WTC11 (cell line): ENCODE measurements around the gene GCM1. TPM values are rescaled to one million over a fixed set of nuclear protein-coding genes. Genes with fewer than 3 reads are reported as not detected.
A peak's percentile ranks its signal among the peaks of the same experiment; 100 is the strongest.
"Not testable (repeated sequence)": the region's sequence is repeated elsewhere in the genome, so short reads cannot be mapped to it uniquely, and the experiment has no call there.

Experiments
- ATAC-seq: fragments of 200-7000 bp; cut with Tn5 transposase; 2 replicates; pipeline ENCODE4 v1.10.0; 2021; ENCODE audit warnings: mild to moderate bottlenecking, moderate library complexity
- CTCF ChIA-PET: fragments of 300-600 bp; sonication (Branson Sonifier 250); formaldehyde crosslinking; loops from one replicate; lab custom pipeline; 2021; ENCODE audit warnings: antibody characterized with exemption; lab: Charles Lee
- POLR2A ChIA-PET: fragments of 350-600 bp; sonication (Branson Sonifier 250); formaldehyde crosslinking; loops from one replicate; lab custom pipeline; 2021; ENCODE audit warnings: antibody characterized with exemption; lab: Charles Lee
- DNase-seq: peaks from one replicate; pipeline ENCODE4 v3.0.0; 2021; ENCODE audit warnings: low spot score
- H3K27ac Mint-ChIP-seq: 2 replicates; pipeline ENCODE4 v1.8.0; 2021; ENCODE audit warnings: mixed read lengths
- H3K27me3 Mint-ChIP-seq: 2 replicates; pipeline ENCODE4 v1.8.0; 2021; ENCODE audit warnings: low read depth, mild to moderate bottlenecking, moderate library complexity, mixed read lengths
- H3K36me3 Mint-ChIP-seq: 2 replicates; pipeline ENCODE4 v1.8.0; 2021; ENCODE audit warnings: mixed read lengths
- H3K4me1 Mint-ChIP-seq: 2 replicates; pipeline ENCODE4 v1.8.0; 2022; ENCODE audit warnings: mixed read lengths
- H3K4me3 Mint-ChIP-seq: 2 replicates; pipeline ENCODE4 v1.8.0; 2021; ENCODE audit warnings: mild to moderate bottlenecking, moderate library complexity, mixed read lengths
- H3K9me3 Mint-ChIP-seq: 2 replicates; pipeline ENCODE4 v1.8.0; 2021; ENCODE audit warnings: mixed read lengths
- CBFB ChIP-seq: sonication (generic); formaldehyde crosslinking; IDR thresholded peaks from 2 replicates; pipeline ENCODE4 v1.8.1; 2022; ENCODE audit warnings: mild to moderate bottlenecking, low read depth, missing genetic modification reagents
- ELF4 ChIP-seq: sonication (generic); formaldehyde crosslinking; IDR thresholded peaks from 2 replicates; pipeline ENCODE4 v1.8.1; 2022; ENCODE audit warnings: low read depth, mild to moderate bottlenecking, moderate library complexity, missing genetic modification reagents
- FOXJ3 ChIP-seq: sonication (generic); formaldehyde crosslinking; IDR thresholded peaks from 2 replicates; pipeline ENCODE4 v1.9.0; 2021; ENCODE audit warnings: missing genetic modification reagents, mild to moderate bottlenecking, borderline replicate concordance
- GRHL2 ChIP-seq: fragments of 250-450 bp; sonication (Bioruptor Pico); IDR thresholded peaks from 2 replicates; pipeline ENCODE4 v1.8.0; 2022; ENCODE audit warnings: mild to moderate bottlenecking, moderate library complexity; ENCODE audit not compliant: insufficient replicate concordance, severe bottlenecking
- GTF2I ChIP-seq: fragments of 250-450 bp; sonication (Bioruptor Pico); conservative IDR thresholded peaks from 2 replicates; pipeline ENCODE4 v1.4.0; 2021; ENCODE audit warnings: mild to moderate bottlenecking
- NR3C1 ChIP-seq: sonication (generic); formaldehyde crosslinking; conservative IDR thresholded peaks from 2 replicates; pipeline ENCODE4 v1.8.1; 2023; ENCODE audit warnings: low read depth, mild to moderate bottlenecking, missing genetic modification reagents
- SP1 ChIP-seq: sonication (generic); formaldehyde crosslinking; conservative IDR thresholded peaks from 2 replicates; pipeline ENCODE4 v1.8.1; 2022; ENCODE audit warnings: missing genetic modification reagents
- ZNF121 ChIP-seq: sonication (generic); formaldehyde crosslinking; IDR thresholded peaks from 2 replicates; pipeline ENCODE4 v1.8.0; 2023; ENCODE audit warnings: missing genetic modification reagents
- ZNF232 ChIP-seq: sonication (generic); formaldehyde crosslinking; IDR thresholded peaks from 2 replicates; pipeline ENCODE4 v1.8.0; 2022; ENCODE audit warnings: mild to moderate bottlenecking, missing genetic modification reagents
- total RNA-seq: library from RNA; stranded (reverse); gene quantifications from 3 replicates; pipeline ENCODE4 v1.2.3, GENCODE V29; 2021
- TF ChIP-seq, protein P1 (sequence below): sonication (generic); formaldehyde crosslinking; IDR thresholded peaks from 2 replicates; pipeline ENCODE4 v1.8.0; 2023; ENCODE audit warnings: missing genetic modification reagents
- TF ChIP-seq, protein P2 (sequence below): sonication (generic); formaldehyde crosslinking; IDR thresholded peaks from 2 replicates; pipeline ENCODE4 v1.8.1; 2022; ENCODE audit warnings: low read depth, mild to moderate bottlenecking, moderate library complexity, missing genetic modification reagents, borderline replicate concordance
- TF ChIP-seq, protein P3 (sequence below): fragments of 200-600 bp; IDR thresholded peaks from 2 replicates; pipeline ENCODE4 v1.8.0; 2022; ENCODE audit warnings: antibody characterized with exemption
- TF ChIP-seq, protein P4 (sequence below): sonication (generic); formaldehyde crosslinking; IDR thresholded peaks from 2 replicates; pipeline ENCODE4 v1.8.0; 2022; ENCODE audit warnings: mild to moderate bottlenecking, missing genetic modification reagents
- TF ChIP-seq, protein P5 (sequence below): sonication (generic); formaldehyde crosslinking; IDR thresholded peaks from 2 replicates; pipeline ENCODE4 v1.8.0; 2022; ENCODE audit warnings: mild to moderate bottlenecking, missing genetic modification reagents
- TF ChIP-seq, protein P6 (sequence below): fragments of 250-450 bp; sonication (Bioruptor Pico); IDR thresholded peaks from 2 replicates; pipeline ENCODE4 v2.1.2; 2022; ENCODE audit warnings: mild to moderate bottlenecking, moderate library complexity
- TF ChIP-seq, protein P7 (sequence below): sonication (generic); formaldehyde crosslinking; IDR thresholded peaks from 2 replicates; pipeline ENCODE4 v1.8.1; 2022; ENCODE audit warnings: missing genetic modification reagents, borderline replicate concordance
- TF ChIP-seq, protein P8 (sequence below): sonication (generic); formaldehyde crosslinking; conservative IDR thresholded peaks from 2 replicates; pipeline ENCODE4 v1.8.1; 2023; ENCODE audit warnings: mild to moderate bottlenecking, low read depth, missing genetic modification reagents, moderate library complexity

The GCM1 gene
- total RNA-seq, 1 experiment from 2014 or later: 0.09 TPM

DNA sequence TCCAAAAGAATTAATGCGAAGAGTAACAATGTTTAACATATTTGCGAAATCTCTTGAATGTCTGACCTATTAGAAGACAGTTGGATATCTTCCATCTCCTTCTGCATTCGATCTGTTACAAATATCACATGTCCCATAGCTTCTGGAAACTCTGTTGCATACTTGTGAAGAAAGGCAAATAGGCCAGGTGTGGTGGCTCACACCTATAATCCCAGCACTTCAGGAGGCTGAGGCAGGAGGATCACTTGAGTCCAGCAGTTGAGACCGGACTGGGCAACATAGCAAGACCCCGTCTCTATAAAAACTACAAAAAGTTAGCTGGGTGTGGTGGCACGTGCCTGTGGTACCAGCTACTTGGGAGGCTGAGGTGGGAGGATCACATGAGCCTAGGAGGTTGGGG, 9.4 kb upstream of the GCM1 start:
- not testable (repeated sequence) for DNase-seq, H3K4me3 Mint-ChIP-seq, ATAC-seq

DNA sequence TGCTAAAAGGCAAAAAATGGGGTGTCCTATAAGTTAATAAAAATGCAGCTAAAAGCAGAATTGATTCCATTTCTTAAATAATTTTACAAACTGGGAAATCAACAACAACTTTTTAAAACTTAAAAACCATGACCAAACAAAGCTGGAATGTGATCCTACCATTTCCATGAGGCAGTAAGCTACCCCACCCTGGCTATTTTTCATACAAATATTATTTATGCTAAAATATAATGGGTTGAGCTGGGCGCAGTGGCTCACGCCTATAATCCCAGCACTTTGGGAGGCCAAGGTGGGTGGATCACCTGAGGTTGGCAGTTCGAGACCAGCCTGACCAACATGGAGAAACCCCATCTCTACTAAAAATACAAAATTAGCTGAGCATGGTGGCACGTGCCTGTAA, 6.6 kb upstream of the GCM1 start:
- DNase-seq, H3K27me3 Mint-ChIP-seq, H3K9me3 Mint-ChIP-seq, POLR2A ChIA-PET, H3K4me3 Mint-ChIP-seq, H3K27ac Mint-ChIP-seq, H3K4me1 Mint-ChIP-seq, H3K36me3 Mint-ChIP-seq, ATAC-seq: not testable (repeated sequence)
- CTCF ChIA-PET: interaction anchor here (0.8 to 1.2 kb wide), 3 partner anchors 13 to 571 kb away, joined by 3 to 4 read pairs (median 3); no protein-coding TSS in a partner anchor

More for the DNA sequence above, 9.4 kb upstream of the GCM1 start:
- not testable (repeated sequence) for H3K27ac Mint-ChIP-seq
- peak; percentile 56; the same call in 1 of the 2 replicates for TF ChIP-seq ZNF121 (CRISPR knock-in tag)
- TF ChIP-seq, all 79 proteins: peak for 1; not testable (repeated sequence) for 78
- H3K4me1 Mint-ChIP-seq, H3K27me3 Mint-ChIP-seq, H3K36me3 Mint-ChIP-seq, POLR2A ChIA-PET, H3K9me3 Mint-ChIP-seq, CTCF ChIA-PET: not testable (repeated sequence)

DNA sequence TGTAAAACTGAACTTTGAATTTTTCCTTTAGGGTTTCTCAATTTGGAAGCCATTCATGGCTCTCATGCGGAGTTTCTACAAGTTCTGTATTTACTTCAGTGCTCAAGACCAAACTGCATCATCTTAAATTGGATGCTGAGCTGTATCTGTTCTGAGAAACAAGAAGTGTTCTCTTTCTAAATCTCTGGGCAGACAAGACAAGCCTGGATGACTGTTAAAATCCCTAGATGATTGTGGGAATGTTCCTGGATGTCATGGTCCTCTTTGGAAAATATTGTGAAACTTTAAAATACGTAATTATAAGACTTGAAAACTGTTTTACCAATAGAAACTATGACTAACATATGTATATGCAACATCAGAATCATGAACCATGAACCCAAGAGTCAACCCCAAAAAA, 6.2 kb upstream of the GCM1 start:
- ChIA-PET POLR2A (no interaction called here), CTCF (interaction anchor here (0.8 to 1.2 kb wide), 3 partner anchors 14 to 571 kb away, joined by 3 to 4 read pairs (median 3); no protein-coding TSS in a partner anchor)
- Mint-ChIP-seq H3K9me3 (no peaks in the 10 kb centered on the region), H3K4me1 (no peaks in the 10 kb centered on the region), H3K27ac (no peak overlapping the region), H3K4me3 (no peak overlapping the region), H3K27me3 (peaks cover 7% of the 10 kb centered on the region; the same call in 1 of the 2 replicates), H3K36me3 (no peaks in the 10 kb centered on the region)
- TF ChIP-seq, protein P1, sequence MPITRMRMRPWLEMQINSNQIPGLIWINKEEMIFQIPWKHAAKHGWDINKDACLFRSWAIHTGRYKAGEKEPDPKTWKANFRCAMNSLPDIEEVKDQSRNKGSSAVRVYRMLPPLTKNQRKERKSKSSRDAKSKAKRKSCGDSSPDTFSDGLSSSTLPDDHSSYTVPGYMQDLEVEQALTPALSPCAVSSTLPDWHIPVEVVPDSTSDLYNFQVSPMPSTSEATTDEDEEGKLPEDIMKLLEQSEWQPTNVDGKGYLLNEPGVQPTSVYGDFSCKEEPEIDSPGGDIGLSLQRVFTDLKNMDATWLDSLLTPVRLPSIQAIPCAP (CRISPR knock-in tag): no peak
- no peak for TF ChIP-seq CBFB (CRISPR knock-in tag)
- TF ChIP-seq, protein P2, sequence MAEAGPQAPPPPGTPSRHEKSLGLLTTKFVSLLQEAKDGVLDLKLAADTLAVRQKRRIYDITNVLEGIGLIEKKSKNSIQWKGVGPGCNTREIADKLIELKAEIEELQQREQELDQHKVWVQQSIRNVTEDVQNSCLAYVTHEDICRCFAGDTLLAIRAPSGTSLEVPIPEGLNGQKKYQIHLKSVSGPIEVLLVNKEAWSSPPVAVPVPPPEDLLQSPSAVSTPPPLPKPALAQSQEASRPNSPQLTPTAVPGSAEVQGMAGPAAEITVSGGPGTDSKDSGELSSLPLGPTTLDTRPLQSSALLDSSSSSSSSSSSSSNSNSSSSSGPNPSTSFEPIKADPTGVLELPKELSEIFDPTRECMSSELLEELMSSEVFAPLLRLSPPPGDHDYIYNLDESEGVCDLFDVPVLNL (CRISPR knock-in tag): no peak
- no peak for TF ChIP-seq FOXJ3
- TF ChIP-seq NR3C1 (CRISPR knock-in tag): no peak
- no peak for TF ChIP-seq SP1 (CRISPR knock-in tag)
- TF ChIP-seq, protein P3, sequence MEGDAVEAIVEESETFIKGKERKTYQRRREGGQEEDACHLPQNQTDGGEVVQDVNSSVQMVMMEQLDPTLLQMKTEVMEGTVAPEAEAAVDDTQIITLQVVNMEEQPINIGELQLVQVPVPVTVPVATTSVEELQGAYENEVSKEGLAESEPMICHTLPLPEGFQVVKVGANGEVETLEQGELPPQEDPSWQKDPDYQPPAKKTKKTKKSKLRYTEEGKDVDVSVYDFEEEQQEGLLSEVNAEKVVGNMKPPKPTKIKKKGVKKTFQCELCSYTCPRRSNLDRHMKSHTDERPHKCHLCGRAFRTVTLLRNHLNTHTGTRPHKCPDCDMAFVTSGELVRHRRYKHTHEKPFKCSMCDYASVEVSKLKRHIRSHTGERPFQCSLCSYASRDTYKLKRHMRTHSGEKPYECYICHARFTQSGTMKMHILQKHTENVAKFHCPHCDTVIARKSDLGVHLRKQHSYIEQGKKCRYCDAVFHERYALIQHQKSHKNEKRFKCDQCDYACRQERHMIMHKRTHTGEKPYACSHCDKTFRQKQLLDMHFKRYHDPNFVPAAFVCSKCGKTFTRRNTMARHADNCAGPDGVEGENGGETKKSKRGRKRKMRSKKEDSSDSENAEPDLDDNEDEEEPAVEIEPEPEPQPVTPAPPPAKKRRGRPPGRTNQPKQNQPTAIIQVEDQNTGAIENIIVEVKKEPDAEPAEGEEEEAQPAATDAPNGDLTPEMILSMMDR: no peak
- TF ChIP-seq, protein P4, sequence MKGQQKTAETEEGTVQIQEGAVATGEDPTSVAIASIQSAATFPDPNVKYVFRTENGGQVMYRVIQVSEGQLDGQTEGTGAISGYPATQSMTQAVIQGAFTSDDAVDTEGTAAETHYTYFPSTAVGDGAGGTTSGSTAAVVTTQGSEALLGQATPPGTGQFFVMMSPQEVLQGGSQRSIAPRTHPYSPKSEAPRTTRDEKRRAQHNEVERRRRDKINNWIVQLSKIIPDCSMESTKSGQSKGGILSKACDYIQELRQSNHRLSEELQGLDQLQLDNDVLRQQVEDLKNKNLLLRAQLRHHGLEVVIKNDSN (CRISPR knock-in tag): no peak
- TF ChIP-seq ZNF232 (CRISPR knock-in tag): no peak
- TF ChIP-seq, protein P5, sequence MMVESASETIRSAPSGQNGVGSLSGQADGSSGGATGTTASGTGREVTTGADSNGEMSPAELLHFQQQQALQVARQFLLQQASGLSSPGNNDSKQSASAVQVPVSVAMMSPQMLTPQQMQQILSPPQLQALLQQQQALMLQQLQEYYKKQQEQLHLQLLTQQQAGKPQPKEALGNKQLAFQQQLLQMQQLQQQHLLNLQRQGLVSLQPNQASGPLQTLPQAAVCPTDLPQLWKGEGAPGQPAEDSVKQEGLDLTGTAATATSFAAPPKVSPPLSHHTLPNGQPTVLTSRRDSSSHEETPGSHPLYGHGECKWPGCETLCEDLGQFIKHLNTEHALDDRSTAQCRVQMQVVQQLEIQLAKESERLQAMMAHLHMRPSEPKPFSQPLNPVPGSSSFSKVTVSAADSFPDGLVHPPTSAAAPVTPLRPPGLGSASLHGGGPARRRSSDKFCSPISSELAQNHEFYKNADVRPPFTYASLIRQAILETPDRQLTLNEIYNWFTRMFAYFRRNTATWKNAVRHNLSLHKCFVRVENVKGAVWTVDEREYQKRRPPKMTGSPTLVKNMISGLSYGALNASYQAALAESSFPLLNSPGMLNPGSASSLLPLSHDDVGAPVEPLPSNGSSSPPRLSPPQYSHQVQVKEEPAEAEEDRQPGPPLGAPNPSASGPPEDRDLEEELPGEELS (CRISPR knock-in tag): no peak
- TF ChIP-seq, protein P6, sequence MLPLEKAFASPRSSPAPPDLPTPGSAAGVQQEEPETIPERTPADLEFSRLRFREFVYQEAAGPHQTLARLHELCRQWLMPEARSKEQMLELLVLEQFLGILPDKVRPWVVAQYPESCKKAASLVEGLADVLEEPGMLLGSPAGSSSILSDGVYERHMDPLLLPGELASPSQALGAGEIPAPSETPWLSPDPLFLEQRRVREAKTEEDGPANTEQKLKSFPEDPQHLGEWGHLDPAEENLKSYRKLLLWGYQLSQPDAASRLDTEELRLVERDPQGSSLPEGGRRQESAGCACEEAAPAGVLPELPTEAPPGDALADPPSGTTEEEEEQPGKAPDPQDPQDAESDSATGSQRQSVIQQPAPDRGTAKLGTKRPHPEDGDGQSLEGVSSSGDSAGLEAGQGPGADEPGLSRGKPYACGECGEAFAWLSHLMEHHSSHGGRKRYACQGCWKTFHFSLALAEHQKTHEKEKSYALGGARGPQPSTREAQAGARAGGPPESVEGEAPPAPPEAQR (CRISPR knock-in tag): no peak
- TF ChIP-seq ELF4 (CRISPR knock-in tag): no peak
- no peak for TF ChIP-seq GRHL2 (CRISPR knock-in tag)
- TF ChIP-seq GTF2I (CRISPR knock-in tag): no peak
- TF ChIP-seq, protein P7, sequence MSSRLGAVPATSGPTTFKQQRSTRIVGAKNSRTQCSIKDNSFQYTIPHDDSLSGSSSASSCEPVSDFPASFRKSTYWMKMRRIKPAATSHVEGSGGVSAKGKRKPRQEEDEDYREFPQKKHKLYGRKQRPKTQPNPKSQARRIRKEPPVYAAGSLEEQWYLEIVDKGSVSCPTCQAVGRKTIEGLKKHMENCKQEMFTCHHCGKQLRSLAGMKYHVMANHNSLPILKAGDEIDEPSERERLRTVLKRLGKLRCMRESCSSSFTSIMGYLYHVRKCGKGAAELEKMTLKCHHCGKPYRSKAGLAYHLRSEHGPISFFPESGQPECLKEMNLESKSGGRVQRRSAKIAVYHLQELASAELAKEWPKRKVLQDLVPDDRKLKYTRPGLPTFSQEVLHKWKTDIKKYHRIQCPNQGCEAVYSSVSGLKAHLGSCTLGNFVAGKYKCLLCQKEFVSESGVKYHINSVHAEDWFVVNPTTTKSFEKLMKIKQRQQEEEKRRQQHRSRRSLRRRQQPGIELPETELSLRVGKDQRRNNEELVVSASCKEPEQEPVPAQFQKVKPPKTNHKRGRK (CRISPR knock-in tag): no peak
- TF ChIP-seq, protein P8, sequence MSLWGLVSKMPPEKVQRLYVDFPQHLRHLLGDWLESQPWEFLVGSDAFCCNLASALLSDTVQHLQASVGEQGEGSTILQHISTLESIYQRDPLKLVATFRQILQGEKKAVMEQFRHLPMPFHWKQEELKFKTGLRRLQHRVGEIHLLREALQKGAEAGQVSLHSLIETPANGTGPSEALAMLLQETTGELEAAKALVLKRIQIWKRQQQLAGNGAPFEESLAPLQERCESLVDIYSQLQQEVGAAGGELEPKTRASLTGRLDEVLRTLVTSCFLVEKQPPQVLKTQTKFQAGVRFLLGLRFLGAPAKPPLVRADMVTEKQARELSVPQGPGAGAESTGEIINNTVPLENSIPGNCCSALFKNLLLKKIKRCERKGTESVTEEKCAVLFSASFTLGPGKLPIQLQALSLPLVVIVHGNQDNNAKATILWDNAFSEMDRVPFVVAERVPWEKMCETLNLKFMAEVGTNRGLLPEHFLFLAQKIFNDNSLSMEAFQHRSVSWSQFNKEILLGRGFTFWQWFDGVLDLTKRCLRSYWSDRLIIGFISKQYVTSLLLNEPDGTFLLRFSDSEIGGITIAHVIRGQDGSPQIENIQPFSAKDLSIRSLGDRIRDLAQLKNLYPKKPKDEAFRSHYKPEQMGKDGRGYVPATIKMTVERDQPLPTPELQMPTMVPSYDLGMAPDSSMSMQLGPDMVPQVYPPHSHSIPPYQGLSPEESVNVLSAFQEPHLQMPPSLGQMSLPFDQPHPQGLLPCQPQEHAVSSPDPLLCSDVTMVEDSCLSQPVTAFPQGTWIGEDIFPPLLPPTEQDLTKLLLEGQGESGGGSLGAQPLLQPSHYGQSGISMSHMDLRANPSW (CRISPR knock-in tag): no peak
- DNase-seq: no peak
- no peak for ATAC-seq
